GM21576 (cell line): ENCODE measurements around the gene MLLT10.
A peak's percentile ranks its signal among the peaks of the same experiment; 100 is the strongest.

Source experiments
- ATAC-seq: cut with Tn5 transposase; IDR thresholded peaks from one replicate; pipeline ENCODE4 v1.9.1; 2021; ENCODE audit warnings: mild to moderate bottlenecking, moderate library complexity; ENCODE audit not compliant: unreplicated experiment

MLLT10 gene

DNA sequence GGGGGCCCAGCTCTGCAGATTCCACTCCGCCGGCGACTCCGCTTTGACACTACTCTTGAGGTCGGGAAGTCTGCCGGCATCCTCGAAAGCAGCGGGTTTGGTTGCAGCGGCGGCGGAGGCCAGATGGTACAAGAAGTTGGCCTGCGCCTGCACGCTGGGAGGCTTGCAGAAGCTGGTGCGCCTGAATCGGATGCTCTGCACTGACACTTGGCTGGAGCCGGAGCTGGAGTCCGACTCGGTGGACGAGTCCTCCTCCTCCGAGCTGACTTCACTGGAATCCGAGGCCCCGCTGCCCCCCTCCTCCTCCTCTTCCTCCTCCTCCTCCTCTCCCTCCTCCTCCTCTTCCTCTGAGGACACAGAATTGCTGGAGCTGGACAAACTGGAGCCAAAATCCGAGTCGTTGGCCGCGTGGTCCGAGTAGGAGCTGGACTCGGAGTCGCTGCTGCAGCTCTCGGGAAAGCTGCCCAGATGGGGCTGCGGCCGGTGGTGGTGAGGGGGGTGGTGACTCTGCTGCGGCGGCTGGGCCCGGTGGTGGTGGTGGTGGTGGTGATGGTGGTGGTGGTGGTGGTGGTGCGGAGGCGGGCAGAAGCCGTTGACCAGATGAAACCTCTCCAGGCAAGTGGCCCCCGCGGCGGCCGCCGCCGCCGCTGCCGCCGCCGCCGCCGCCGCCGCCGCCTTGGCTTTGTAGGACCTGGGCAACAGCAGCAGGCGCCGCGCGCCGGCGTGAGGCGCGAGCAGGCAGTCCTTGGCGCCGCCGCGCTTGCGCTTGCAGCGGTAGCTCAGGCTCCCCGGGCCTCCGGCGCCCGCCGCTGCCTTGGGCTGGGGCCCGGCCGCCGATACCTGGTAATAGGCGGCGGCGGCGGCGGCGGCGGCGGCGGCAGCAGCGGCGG lies 17.5 kb upstream of the MLLT10 start:
- ATAC-seq: peak; percentile 60

- peak; percentile 60 for ATAC-seq
Measured at GRCh38 chr10:21517134-21518031, 16.6 kb upstream of the MLLT10 start.

- ATAC-seq: no peak
Measured at GRCh38 chr10:21518149-21518640, 15.8 kb upstream of the MLLT10 start.

DNA sequence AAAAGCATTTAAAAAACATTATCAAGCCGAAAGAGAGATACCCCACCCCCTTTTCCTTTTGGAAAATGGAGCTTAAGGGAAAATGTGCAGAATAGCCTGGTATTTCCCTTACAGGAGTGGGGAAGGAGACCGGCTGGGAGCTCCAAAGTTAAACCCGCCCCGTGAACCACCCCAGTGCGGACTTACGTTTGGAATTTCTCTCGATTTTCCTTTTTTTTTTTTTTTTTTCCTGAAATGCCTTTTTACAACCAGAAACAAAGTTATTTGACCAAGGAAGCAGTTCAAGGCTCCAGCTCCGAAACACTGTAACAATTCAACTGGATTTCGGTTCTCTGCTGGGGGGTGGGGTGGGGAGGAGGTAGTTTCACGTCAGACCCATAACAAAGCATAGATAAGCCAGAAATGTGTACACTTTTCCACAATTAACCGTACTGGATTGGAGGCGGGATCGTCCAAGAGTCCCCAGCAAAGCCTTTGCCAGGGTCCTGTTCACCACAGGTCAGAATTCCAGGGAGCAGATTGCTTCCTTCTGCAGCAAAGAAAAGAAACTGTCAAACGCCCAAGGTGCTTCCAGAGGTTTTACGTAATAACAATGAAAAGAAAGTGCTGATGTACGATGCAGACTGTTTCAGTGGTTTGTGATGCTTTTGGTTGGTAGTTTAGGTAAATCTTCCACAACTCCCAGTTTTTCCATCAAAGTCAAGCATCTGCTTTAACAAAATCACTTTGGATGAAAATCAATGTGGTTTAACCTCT lies 15.2 kb upstream of the MLLT10 start:
- no peak for ATAC-seq

- no peak for ATAC-seq
Measured at GRCh38 chr10:21519397-21519933, 14.6 kb upstream of the MLLT10 start.

- ATAC-seq: no peak
Measured at GRCh38 chr10:21519941-21520436, 14.0 kb upstream of the MLLT10 start.

DNA sequence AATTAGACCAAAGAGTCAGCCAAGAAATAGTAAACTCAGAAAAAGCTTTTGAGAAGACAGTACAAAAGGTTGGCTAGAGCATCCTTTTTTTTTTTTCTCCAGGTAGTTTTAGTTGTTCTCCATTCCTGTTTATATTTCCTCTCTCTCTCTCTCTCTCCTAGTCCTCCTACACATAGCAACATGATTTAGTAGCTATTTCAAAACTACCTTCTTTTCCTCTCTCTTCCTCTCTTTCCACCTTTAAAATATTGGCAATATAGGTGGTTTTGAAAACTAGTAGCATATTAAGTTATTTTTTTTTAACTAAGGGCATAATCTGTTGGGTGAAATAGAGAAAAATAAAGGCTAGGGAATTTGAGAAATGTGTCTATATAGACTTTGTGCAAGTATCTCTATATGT lies 13.5 kb upstream of the MLLT10 start:
- ATAC-seq: no peak

DNA sequence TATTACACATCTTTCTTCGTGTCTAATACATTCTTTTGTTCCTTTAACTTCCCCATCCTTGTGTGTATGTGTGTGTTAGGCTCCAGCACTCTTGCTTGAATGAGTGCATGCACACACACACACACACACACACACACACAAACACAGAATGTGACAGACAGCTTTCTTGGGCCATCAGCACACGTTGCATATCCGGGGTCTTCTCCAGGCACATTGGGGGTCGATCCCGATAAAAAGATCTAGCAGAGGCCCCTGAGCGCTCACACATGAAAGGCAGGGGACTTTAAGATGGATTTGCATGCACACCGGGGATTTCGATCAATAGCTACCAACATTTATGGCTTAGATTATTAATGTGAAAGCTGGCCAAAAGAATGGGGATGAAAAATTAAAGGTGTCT lies 13.1 kb upstream of the MLLT10 start:
- ATAC-seq: no peak

DNA sequence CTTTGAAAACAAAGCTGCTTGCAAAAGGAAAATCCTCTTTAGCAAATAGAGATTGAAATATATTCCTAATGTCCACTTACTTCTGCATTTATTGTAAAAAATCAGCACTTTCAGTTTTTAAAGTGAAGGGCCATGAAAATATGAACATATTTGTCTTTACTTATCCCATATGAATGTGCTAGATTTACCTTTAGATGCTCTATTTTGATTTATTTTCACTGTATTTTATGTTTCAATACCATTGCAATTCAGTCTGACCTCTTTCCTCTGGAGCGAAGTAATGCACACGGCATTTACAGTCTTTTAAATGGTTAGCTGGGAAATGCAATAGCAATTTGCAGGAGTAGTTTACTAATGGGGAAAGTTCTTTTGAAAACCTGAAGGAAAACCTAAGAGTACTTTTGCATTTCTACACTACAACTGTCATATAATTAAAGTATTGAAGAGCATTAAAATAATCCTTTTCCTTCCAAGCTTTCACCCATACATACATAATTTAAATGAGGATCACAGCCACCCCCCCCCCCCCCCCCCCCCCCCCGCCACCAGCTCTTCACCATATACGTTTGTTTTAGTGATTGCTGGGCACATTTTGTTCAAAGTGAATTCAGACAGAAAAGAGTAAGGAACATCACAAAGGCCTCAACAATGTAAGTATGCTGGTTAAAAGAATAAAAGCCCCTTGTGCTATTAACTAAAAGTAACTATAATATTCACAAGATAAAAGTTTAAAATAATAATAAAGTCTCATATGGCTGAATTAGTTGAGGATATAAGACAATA lies 12.1 kb upstream of the MLLT10 start:
- no peak for ATAC-seq

DNA sequence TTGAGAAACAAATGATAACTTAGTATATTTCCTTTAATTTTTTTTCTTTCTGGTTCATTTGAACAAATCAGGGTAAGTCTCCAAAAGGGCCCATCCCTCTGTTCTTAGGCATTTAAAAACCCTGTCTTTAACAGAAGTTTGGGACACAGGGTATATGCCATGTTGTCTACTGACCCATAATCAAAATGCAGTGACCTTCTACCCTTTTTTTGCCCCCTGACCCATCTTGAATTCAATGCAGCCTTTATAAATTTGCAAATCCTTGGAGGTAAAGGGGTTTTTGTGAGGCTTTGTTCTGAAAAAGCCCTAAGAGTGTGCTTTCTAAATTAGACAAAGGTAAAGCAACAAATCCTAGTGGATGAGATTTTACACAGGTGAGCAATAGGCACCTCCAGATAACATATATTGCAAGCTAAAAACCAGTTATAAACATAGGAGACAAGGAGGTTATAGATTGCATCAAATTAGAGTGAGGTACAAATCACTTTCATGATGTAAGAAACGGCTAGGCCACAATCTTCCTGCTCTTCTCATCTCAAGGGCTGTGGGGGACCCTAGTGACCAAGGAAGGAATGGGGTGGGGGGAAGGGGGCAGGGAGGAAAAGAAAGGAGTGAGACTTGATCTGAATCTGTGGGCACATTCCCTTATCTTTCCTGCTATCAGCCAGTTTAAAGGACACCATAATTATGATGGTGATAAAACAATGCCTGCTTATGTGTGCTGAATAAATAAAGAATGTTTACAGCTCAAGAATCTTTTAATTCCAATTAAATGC lies 11.2 kb upstream of the MLLT10 start:
- ATAC-seq: no peak

GRCh38 chr10:21523557-21524008 lies 10.4 kb upstream of the MLLT10 start:
- no peak for ATAC-seq

- no peak for ATAC-seq
Measured at GRCh38 chr10:21524131-21524525, 9.9 kb upstream of the MLLT10 start.

- ATAC-seq: no peak
Measured at GRCh38 chr10:21524526-21525366, 9.3 kb upstream of the MLLT10 start.

- peak; percentile 54 for ATAC-seq
Measured at GRCh38 chr10:21525367-21526187, 8.5 kb upstream of the MLLT10 start, which contains the start of gene SKIDA1. TSS of gene SKIDA1 (minus strand) at chr10:21525682. CDS start at chr10:21517822, 7,860 bp downstream.

DNA sequence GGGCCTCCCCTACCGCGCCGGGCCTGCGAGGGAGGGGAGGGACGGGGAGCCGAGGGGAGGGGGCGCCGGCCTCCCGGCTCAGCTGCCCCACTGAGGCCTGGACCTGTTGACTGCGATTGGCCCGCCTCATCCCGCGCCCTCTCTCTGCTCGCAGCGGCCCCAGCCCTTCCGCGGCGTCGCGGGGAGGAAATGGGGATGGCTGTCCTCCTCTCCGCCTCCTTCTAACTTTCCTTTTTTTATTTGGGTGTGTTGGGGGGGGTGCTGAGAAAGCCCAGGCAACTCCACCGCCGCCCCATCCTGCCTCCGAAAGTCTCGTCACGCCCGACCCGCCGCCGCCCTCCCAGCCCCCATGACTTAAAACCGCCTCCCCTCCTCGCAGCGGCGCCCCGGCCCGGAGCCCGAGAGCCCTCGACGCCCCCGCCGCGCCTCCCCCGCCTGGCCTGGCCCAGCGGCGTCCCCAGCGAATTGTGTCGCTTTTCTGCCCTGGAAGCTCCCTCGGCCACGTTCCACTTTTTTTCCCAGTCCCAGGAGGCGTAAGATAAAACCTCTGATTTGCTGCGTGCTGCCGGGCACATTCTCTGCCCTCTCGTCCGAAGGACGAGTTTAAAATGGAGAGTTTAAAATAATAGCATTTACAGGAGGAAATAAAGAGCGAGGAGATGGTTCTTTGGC lies 7.7 kb upstream of the MLLT10 start:
- ATAC-seq: peak; percentile 26

DNA sequence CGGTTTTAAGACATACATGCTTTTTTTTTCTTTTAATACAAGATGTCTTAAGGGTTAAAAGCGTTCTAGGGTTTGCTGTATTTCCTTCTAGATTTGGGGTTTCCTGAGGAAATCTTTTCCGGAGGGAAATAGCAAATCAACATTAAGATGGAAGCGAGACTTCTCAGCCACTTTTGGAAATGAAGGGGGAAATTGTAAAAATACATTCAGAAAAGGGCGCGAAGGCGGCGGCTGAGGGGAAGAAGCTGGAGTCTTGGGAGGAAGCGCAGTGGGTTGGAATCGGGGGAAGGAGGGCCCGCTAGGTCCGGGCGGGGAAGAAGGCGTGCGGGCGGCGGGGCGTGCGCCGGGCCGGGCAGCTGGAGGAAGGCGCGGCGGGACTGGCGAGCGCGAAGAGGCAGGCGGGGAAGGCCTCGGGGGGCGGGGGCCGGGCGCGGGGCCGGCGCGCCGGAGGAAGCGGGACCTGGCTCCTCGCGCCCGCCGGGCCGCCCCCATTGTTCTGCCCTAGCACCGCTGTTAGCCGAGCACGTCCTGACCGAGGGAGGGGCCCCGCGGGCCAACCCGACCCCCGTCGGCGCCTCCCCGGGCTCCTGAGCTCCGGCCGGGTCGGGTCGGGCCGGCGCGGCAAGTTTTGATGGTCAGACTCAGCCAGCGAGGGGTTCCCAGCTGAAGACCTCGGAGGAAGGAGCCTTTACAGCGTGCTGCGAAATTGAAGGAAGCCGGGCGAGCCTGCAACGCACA lies 7.0 kb upstream of the MLLT10 start:
- ATAC-seq: no peak
